ENCODE data around the gene DISP2.

DNA sequence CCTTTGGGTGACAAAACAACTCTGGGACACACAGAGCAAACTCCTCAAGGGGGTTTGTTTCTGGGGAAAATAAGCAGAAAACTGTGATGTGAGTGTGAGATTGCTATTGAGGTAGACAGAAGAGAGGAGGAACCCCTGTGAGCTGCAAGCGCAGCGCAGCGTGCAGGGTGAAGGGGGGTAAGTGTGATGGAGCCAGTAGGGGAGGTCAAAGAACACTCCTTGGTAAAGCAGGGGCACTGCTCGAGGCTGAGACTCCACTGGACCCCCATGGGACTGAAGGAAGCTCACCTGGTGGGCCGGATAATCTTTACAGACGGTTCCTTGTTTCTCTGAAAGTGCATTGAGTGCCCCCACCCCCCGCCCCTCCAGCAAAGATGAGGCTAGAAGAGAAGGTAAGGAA lies 27.0 kb upstream of the DISP2 start:
- no peak for TF ChIP-seq BRCA1 (IDR thresholded peaks at IDR 0.05)
- no peak for TF ChIP-seq BRCA1 (CRISPR knock-in tag; IDR thresholded peaks at IDR 0.05)
- TF ChIP-seq, protein P1, sequence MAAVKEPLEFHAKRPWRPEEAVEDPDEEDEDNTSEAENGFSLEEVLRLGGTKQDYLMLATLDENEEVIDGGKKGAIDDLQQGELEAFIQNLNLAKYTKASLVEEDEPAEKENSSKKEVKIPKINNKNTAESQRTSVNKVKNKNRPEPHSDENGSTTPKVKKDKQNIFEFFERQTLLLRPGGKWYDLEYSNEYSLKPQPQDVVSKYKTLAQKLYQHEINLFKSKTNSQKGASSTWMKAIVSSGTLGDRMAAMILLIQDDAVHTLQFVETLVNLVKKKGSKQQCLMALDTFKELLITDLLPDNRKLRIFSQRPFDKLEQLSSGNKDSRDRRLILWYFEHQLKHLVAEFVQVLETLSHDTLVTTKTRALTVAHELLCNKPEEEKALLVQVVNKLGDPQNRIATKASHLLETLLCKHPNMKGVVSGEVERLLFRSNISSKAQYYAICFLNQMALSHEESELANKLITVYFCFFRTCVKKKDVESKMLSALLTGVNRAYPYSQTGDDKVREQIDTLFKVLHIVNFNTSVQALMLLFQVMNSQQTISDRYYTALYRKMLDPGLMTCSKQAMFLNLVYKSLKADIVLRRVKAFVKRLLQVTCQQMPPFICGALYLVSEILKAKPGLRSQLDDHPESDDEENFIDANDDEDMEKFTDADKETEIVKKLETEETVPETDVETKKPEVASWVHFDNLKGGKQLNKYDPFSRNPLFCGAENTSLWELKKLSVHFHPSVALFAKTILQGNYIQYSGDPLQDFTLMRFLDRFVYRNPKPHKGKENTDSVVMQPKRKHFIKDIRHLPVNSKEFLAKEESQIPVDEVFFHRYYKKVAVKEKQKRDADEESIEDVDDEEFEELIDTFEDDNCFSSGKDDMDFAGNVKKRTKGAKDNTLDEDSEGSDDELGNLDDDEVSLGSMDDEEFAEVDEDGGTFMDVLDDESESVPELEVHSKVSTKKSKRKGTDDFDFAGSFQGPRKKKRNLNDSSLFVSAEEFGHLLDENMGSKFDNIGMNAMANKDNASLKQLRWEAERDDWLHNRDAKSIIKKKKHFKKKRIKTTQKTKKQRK (IDR thresholded peaks at IDR 0.05; ENCODE audit: borderline replicate concordance, low read depth, low read length), result no peak
- TF ChIP-seq HNRNPLL (IDR thresholded peaks at IDR 0.05; ENCODE audit: low read depth, low read length, poor library complexity, severe bottlenecking), result no peak
- TF ChIP-seq, protein P2, sequence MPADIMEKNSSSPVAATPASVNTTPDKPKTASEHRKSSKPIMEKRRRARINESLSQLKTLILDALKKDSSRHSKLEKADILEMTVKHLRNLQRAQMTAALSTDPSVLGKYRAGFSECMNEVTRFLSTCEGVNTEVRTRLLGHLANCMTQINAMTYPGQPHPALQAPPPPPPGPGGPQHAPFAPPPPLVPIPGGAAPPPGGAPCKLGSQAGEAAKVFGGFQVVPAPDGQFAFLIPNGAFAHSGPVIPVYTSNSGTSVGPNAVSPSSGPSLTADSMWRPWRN (IDR thresholded peaks at IDR 0.05; ENCODE audit: low read depth), result no peak

All from K562 (cell line).